Activated CD4-positive, alpha-beta T cell treated with anti-CD3 and anti-CD28 coated beads, Interleukin-2, amount 50 U/mL, for 4 hours (primary cell): ENCODE data around the gene SPSB1.

Source experiments
- DNase-seq, 2 experiments: peaks; one replicate each; pipeline ENCODE4 v3.0.0-alpha.2; 2020

SPSB1 gene

GRCh38 chr1:9292361-9293240, at the start of gene SPSB1:
Gene SPSB1, plus strand, starts transcription at chr1:9292894. Its CDS starts 62,998 bp downstream, at chr1:9355892.
- DNase-seq: peak; percentile 56 to 63

GRCh38 chr1:9243066-9243739, 49.5 kb upstream of the SPSB1 start:
- DNase-seq: no peak

GRCh38 chr1:9244501-9245229, 48.0 kb upstream of the SPSB1 start:
- DNase-seq: no peak

GRCh38 chr1:9245230-9245619, 47.5 kb upstream of the SPSB1 start:
- DNase-seq: no peak

GRCh38 chr1:9245661-9246060, 47.0 kb upstream of the SPSB1 start:
- no peak for DNase-seq

- DNase-seq: no peak
Measured at GRCh38 chr1:9246215-9246614, 46.5 kb upstream of the SPSB1 start.

GRCh38 chr1:9246841-9247785, 45.6 kb upstream of the SPSB1 start:
- no peak for DNase-seq

GRCh38 chr1:9247894-9248293, 44.8 kb upstream of the SPSB1 start:
- DNase-seq: no peak

- no peak for DNase-seq
Measured at GRCh38 chr1:9248341-9249262, 44.1 kb upstream of the SPSB1 start.

GRCh38 chr1:9249263-9249533, 43.5 kb upstream of the SPSB1 start:
- no peak for DNase-seq

GRCh38 chr1:9249534-9250410, 42.9 kb upstream of the SPSB1 start:
- peak in 1 of 2 experiments; percentile 8 for DNase-seq

GRCh38 chr1:9250411-9251381, 42.0 kb upstream of the SPSB1 start:
- no peak for DNase-seq

GRCh38 chr1:9251501-9251900, 41.2 kb upstream of the SPSB1 start:
- no peak for DNase-seq

- DNase-seq: no peak
Measured at GRCh38 chr1:9253004-9253403, 39.7 kb upstream of the SPSB1 start.

GRCh38 chr1:9253453-9254105, 39.1 kb upstream of the SPSB1 start:
- no peak for DNase-seq

GRCh38 chr1:9256332-9256731, 36.4 kb upstream of the SPSB1 start:
- DNase-seq: no peak

- no peak for DNase-seq
Measured at GRCh38 chr1:9257851-9258250, 34.8 kb upstream of the SPSB1 start.

GRCh38 chr1:9258629-9259028, 34.1 kb upstream of the SPSB1 start:
- no peak for DNase-seq
